HG02938 (cell line): ENCODE measurements around the gene GPR63.

Experiments
- ATAC-seq: cut with Tn5 transposase; IDR thresholded peaks from one replicate; pipeline ENCODE4 v1.9.1; 2021; ENCODE audit warnings: mild to moderate bottlenecking, moderate library complexity; ENCODE audit not compliant: unreplicated experiment

Gene GPR63

GRCh38 chr6:96837081-96837971, at the start of gene GPR63:
TSS of gene GPR63 (minus strand) at chr6:96837477. CDS start at chr6:96799731, 37,746 bp downstream.
- ATAC-seq: peak; percentile 87

- no peak for ATAC-seq
These were observed 49.2 kb upstream of the GPR63 start for GRCh38 chr6:96886519-96886918.

- ATAC-seq: peak; percentile 96
These were observed 47.9 kb upstream of the GPR63 start for GRCh38 chr6:96885187-96885631.

GRCh38 chr6:96878143-96878542, 40.9 kb upstream of the GPR63 start:
- no peak for ATAC-seq

GRCh38 chr6:96876886-96877545, 39.7 kb upstream of the GPR63 start:
- ATAC-seq: no peak

- no peak for ATAC-seq
These were observed 35.7 kb upstream of the GPR63 start for GRCh38 chr6:96872976-96873375.

GRCh38 chr6:96865055-96865405, 27.8 kb upstream of the GPR63 start:
- no peak for ATAC-seq

GRCh38 chr6:96864216-96865054, 27.2 kb upstream of the GPR63 start:
- ATAC-seq: no peak

- no peak for ATAC-seq
These were observed 25.3 kb upstream of the GPR63 start for GRCh38 chr6:96862560-96862959.

- no peak for ATAC-seq
These were observed 24.3 kb upstream of the GPR63 start for GRCh38 chr6:96861588-96861987.

- ATAC-seq: no peak
These were observed 19.6 kb upstream of the GPR63 start for GRCh38 chr6:96856856-96857255.

- ATAC-seq: no peak
These were observed 15.8 kb upstream of the GPR63 start for GRCh38 chr6:96853083-96853482.

- no peak for ATAC-seq
These were observed 15.3 kb upstream of the GPR63 start for GRCh38 chr6:96852605-96853004.

GRCh38 chr6:96851858-96852257, 14.6 kb upstream of the GPR63 start:
- ATAC-seq: no peak

- no peak for ATAC-seq
These were observed 12.3 kb upstream of the GPR63 start for GRCh38 chr6:96849615-96850014.

GRCh38 chr6:96844530-96844929, 7.3 kb upstream of the GPR63 start:
- peak; percentile 54 for ATAC-seq

- ATAC-seq: no peak
These were observed 4.1 kb upstream of the GPR63 start for GRCh38 chr6:96841345-96841744.

- peak; percentile 14 for ATAC-seq
These were observed 621 bp downstream of the GPR63 start for GRCh38 chr6:96836631-96837080.

- no peak for ATAC-seq
These were observed 3.2 kb downstream of the GPR63 start for GRCh38 chr6:96834070-96834469.

GRCh38 chr6:96832780-96833179, 4.5 kb downstream of the GPR63 start:
- no peak for ATAC-seq

- no peak for ATAC-seq
These were observed 10.4 kb downstream of the GPR63 start for GRCh38 chr6:96826865-96827264.
